ENCODE results near the gene SPTB.

SPTB gene

GRCh38 chr14:64878837-64879634, 671 bp downstream of the SPTB start:
- DNase-seq (ENCODE audit: low spot score), result no peak

GRCh38 chr14:64877846-64878245, 1.9 kb downstream of the SPTB start:
- no peak overlapping the region for H3K27ac ChIP-seq
- no peak for DNase-seq (ENCODE audit: low spot score)
- ChIA-PET POLR2A (ENCODE audit: low non-redundant PET) (no interaction called here), CTCF (interaction anchor here (1.1 to 5.3 kb wide), 2 partner anchors 14 to 54 kb away, joined by 4 to 34 read pairs; no protein-coding TSS in a partner anchor)
- no peak for TF ChIP-seq CTCF (conservative IDR thresholded peaks at IDR 0.05; ENCODE audit: low read depth)

More at GRCh38 chr14:64878837-64879634, 671 bp downstream of the SPTB start:
- TF ChIP-seq CTCF (conservative IDR thresholded peaks at IDR 0.05; ENCODE audit: low read depth), result no peak
- ChIA-PET POLR2A (ENCODE audit: low non-redundant PET) (interaction anchor here (0.8 kb wide), 1 partner anchor 17 kb away, joined by 3 read pairs; no protein-coding TSS in a partner anchor), CTCF (interaction anchor here (0.5 to 5.3 kb wide), 4 partner anchors 10 to 56 kb away, joined by 3 to 34 read pairs (median 5); no protein-coding TSS in a partner anchor)
- H3K27ac ChIP-seq, result no peak overlapping the region

- POLR2A ChIA-PET (ENCODE audit: low non-redundant PET), result no interaction called here
- DNase-seq (ENCODE audit: low spot score), result no peak
- no peak overlapping the region for H3K27ac ChIP-seq
- CTCF ChIA-PET, result interaction anchor here (0.6 kb wide), 1 partner anchor 572 kb away, joined by 4 read pairs; no protein-coding TSS in a partner anchor
- no peak for TF ChIP-seq CTCF (conservative IDR thresholded peaks at IDR 0.05; ENCODE audit: low read depth)
Observed at GRCh38 chr14:64875350-64875749, 4.4 kb downstream of the SPTB start.

GRCh38 chr14:64873506-64874219, 6.0 kb downstream of the SPTB start:
- H3K27ac ChIP-seq, result no peak overlapping the region
- CTCF ChIA-PET, result no interaction called here
- DNase-seq (ENCODE audit: low spot score), result no peak
- TF ChIP-seq CTCF (conservative IDR thresholded peaks at IDR 0.05; ENCODE audit: low read depth), result no peak
- POLR2A ChIA-PET (ENCODE audit: low non-redundant PET), result no interaction called here

- DNase-seq (ENCODE audit: low spot score), result no peak
- no peak overlapping the region for H3K27ac ChIP-seq
- POLR2A ChIA-PET (ENCODE audit: low non-redundant PET), result no interaction called here
- CTCF ChIA-PET, result no interaction called here
- TF ChIP-seq CTCF (conservative IDR thresholded peaks at IDR 0.05; ENCODE audit: low read depth), result no peak
Observed at GRCh38 chr14:64871344-64871743, 8.4 kb downstream of the SPTB start.

GRCh38 chr14:64870160-64870559, 9.5 kb downstream of the SPTB start:
- DNase-seq (ENCODE audit: low spot score), result no peak
- POLR2A ChIA-PET (ENCODE audit: low non-redundant PET), result no interaction called here
- TF ChIP-seq CTCF (conservative IDR thresholded peaks at IDR 0.05; ENCODE audit: low read depth), result no peak
- no peak overlapping the region for H3K27ac ChIP-seq
- CTCF ChIA-PET, result interaction anchor here (0.6 to 0.9 kb wide), 3 partner anchors 12 to 32 kb away, joined by 4 read pairs; no protein-coding TSS in a partner anchor
